Activated CD4-positive, alpha-beta T cell treated with anti-CD3 and anti-CD28 coated beads, Interleukin-2, amount 50 U/mL, for 4 hours (primary cell): ENCODE results near the gene SERPINA3.
"Not testable (repeated sequence)": the region's sequence is repeated elsewhere in the genome, so short reads cannot be mapped to it uniquely, and the experiment has no call there.

Source experiments
- DNase-seq, 2 experiments: peaks; one replicate each; pipeline ENCODE4 v3.0.0-alpha.2; 2020

Gene SERPINA3

GRCh38 chr14:94586635-94587034 is 25.6 kb upstream of the SERPINA3 start:
- no peak for DNase-seq

GRCh38 chr14:94588311-94588710 is 23.9 kb upstream of the SERPINA3 start:
- DNase-seq = no peak

GRCh38 chr14:94591073-94591472 is 21.1 kb upstream of the SERPINA3 start:
- DNase-seq = no peak

DNA sequence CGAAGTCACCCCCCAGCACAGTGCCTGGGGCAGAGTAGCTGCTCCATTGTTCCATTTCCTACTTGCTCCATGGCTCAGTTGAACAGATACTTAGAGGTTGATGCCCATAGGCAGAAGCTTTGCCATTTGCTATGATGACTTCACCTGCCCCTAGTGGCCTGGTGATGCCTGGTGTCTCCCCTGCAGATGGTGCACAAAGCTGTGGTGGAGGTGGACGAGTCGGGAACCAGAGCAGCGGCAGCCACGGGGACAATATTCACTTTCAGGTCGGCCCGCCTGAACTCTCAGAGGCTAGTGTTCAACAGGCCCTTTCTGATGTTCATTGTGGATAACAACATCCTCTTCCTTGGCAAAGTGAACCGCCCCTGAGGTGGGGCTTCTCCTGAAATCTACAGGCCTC is 20.3 kb upstream of the SERPINA3 start:
- no peak for DNase-seq

DNA sequence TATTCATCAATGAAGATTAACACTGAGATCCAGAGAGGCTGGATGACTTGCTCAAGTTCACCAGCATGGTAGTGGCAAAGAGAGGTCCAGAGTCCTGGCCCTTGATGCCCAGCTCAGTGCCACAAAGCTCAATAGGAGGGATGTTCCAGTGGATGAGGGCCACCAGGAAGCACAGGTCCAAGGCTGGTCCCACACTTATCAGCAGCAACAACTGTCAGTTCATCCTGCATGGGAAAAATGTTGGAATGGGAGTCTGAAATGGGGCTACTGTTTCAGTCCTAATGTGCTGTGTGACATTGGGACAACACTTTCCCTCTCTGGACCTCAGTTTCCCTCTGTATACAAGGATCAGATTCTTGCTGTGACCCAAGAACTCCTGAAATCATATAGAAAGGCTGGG is 19.7 kb upstream of the SERPINA3 start:
- no peak for DNase-seq

DNA sequence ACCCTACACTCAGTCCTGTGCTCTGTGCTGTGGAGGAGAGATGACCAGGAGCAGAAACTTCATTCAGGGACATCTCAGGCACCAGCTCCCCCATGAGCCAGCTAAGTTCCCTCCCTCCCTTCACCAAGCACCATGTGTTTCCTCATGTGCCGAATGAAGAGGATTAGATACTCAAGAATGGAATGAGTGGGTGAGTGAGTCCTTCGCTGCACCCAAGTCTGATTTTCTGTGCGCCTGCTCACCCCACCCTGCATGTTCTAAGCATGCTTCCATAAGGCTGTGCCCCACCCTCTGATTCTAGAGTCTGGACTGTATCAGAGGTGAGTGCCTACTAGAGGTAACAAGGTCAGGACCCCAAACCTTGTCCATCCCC is 18.8 kb upstream of the SERPINA3 start:
- DNase-seq = no peak

GRCh38 chr14:94593749-94594431 is 18.3 kb upstream of the SERPINA3 start:
- DNase-seq = no peak

GRCh38 chr14:94594441-94594840 is 17.8 kb upstream of the SERPINA3 start:
- no peak for DNase-seq

- no peak for DNase-seq
These were observed 16.3 kb upstream of the SERPINA3 start for GRCh38 chr14:94595912-94596311.

DNA sequence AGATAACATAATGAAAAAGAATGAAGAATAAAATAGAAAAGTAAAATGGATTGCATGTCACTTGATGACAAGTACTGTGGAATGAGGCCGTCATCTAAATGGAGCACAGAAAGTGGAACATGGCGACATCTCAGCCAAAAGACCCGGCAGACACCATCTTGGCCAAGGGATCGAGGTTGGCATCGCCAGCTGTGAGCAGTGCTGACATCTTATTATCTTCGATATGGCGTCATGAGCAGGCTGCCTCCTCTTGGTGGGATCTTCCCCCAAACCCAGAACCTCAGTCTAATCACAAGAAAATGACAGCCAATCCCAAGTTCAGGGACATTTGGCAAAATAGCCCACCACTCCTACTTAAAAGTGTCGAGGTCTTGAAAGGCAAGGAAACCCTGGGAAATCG is 15.8 kb upstream of the SERPINA3 start:
- no peak for DNase-seq

- no peak for DNase-seq
These were observed 14.4 kb upstream of the SERPINA3 start for GRCh38 chr14:94597788-94598187.

- DNase-seq = no peak
These were observed 13.7 kb upstream of the SERPINA3 start for GRCh38 chr14:94598506-94598815.

GRCh38 chr14:94598816-94599655 is 13.2 kb upstream of the SERPINA3 start:
- DNase-seq = no peak

- no peak for DNase-seq
These were observed 12.6 kb upstream of the SERPINA3 start for GRCh38 chr14:94599656-94600004.

GRCh38 chr14:94600148-94600545 is 12.0 kb upstream of the SERPINA3 start:
- no peak for DNase-seq

- no peak for DNase-seq
These were observed 10.3 kb upstream of the SERPINA3 start for GRCh38 chr14:94601884-94602391.

- DNase-seq = no peak
These were observed 9.5 kb upstream of the SERPINA3 start for GRCh38 chr14:94602722-94603121.

DNA sequence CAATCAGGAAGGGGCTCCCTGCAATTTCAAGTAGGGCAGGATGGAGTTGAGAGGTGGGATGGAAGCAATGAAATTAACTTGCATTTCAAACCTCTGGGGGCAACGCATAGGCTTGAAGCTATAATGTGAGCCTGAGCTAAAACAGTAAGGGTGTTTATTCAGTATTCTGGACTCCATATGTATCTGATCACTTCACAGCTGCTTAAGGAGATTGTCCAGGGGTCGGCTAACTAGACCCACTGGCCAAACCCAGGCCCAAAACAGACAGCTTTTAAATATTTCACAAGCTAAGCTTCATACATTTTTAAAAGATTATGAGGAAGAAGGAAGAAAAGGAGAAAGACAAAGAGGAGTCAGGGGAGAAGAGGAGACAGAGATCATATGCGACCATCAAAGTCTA is 6.8 kb upstream of the SERPINA3 start:
- no peak for DNase-seq

DNA sequence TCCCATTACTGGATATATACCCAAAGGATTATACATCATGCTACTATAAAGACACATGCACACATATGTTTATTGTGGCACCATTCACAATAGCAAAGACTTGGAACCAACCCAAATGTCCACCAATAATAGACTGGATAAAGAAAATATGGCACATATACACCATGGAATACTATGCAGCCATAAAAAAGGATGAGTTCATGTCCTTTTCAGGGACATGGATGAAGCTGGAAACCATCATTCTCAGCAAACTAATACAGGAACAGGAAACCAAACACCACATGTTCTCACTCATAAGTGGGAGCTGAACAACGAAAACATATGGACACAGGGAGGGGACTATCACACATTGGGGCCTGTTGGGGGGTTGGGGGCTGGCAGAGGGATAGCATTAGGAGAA is 3.2 kb upstream of the SERPINA3 start:
- DNase-seq = not testable (repeated sequence)

- no peak for DNase-seq
These were observed 1.0 kb upstream of the SERPINA3 start for GRCh38 chr14:94611179-94611578.

DNA sequence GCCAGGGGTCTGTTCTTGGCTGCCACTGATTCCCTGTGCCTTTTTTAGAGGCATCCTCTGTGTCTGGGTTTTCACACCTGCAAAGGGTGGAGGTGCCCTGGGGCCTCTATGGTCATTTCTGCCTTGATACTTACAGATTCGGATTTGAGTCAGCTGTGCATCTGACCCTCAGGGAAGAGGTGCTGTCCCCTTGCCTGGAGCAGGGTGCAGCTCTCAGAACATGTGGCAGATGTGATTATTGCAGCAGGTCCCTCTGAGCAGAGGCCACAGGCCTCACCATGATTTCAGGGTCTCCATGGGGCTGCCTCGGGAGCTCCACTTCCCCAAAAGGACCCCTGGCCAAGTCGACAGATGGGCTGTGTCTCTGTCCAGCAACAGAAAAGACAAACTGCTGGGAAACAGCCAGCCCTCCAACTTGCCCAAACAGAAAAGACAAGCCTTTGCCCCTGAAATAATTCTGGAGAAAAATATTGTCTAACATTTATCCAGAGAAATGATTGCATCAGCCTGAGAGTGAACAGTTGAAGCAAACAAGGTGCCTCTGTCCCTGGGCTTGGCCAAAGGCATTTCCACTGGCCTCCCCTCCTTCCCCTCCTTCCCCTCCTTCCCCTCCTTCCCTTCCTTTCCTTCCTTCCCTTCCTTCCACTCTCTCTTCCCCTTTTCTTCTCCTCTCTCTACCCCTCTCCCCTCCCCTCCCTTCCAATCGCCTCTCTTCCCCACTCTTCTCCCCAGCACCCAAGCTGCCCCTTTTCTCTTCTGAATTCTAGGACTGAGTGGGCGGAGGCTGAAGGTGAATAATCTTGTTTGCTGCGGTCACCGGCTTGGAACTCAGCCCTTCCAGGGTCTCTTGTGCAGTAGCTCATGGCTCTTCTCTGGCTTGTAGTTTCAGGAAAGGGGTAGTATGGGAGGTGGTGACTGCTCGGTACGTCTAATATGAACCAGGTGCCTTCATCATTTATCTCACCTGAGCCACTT is 676 bp downstream of the SERPINA3 start:
- no peak for DNase-seq

DNA sequence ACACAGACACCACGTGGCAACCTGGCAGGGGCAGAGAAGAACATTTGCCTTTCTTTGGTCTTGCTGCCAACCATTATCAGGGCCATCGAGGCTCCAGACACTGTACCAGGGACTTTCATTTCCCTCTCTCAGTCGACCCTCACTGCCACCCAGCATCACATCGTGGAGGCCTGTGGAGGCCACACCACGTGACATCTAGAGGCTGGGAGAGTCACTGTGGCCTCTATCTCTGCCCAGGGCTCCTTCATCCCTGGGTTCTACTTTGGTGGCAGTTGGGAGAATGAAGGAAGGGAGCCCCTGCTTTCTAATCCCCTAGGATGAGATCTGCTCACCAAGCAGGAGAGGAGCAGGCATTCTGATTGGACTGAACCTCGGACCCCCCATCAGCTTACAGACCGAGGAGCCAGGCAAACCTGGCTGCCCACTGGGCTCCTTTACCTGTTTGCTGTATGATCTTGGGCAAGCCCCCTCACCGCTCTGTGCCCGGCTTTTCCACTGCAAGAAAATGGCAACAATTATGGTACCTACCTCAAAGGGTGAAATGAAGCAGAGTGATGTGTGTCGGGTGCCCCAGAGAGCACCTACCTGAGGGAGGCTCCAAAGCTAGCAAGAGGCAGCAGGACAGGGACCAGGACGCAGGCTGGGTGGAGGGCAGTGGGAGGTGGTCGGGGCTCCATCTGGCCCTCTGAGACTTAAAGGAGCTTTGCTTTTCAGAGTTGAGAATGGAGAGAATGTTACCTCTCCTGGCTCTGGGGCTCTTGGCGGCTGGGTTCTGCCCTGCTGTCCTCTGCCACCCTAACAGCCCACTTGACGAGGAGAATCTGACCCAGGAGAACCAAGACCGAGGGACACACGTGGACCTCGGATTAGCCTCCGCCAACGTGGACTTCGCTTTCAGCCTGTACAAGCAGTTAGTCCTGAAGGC is 1.8 kb downstream of the SERPINA3 start:
- DNase-seq = no peak
